Activated naive CD4-positive, alpha-beta T cell (primary cell): ENCODE data around the gene ERICH4.
"Not testable (repeated sequence)": the region's sequence is repeated elsewhere in the genome, so short reads cannot be mapped to it uniquely, and the experiment has no call there.

Experiments
- DNase-seq, 4 experiments: peaks; one replicate each; lab custom pipeline; 2025; lab: John Stamatoyannopoulos, UW

The ERICH4 gene

GRCh38 chr19:41442473-41443355, at the start of gene ERICH4:
Gene ERICH4 (plus strand): TSS chr19:41443156. CDS start chr19:41443170, 14 bp downstream.
- no peak for DNase-seq

GRCh38 chr19:41395355-41395754, 47.6 kb upstream of the ERICH4 start:
- DNase-seq = no peak

DNA sequence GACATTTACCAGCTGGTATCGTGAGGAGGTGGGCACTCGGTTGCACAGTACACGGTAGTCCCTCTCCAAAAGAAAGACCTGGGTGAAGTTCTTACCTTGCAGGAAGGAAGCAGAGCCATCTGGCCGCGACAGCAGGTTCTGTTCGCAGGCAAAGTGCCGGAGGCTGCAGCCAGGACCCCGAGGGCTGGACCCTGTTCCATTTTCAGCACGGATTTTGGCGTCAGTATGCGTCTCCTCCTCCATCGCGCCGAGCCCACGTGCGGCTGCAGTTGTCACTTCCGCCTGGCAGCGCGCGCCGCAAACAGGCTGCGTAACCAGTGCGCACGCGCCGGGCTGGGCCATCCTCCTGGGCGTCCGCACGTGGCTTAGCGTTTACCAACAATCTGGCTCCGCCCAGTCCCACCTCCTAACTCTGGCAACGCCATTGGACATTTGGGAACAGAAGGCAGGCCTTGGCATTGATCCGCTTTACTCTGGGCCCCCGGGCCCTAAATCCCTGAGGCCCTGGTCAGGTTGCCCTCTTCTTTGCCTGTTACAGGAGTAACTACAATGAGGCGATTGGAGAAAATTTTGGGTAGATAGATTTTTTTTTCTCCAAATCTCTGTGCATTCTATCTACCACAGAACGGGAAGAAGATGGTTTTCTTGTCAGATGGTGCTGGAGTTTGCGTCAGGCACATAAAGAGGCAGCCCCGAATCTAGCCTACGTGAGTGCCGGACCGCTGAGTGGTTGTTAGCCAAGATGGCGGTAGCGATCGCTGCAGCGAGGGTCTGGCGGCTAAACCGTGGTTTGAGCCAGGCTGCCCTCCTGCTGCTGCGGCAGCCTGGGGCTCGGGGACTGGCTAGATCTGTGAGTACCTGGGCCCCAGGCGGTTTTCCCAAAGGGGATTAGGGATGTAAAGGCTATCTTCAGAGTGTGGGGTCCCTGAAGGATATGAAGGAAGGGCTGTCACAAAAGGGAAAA, 45.6 kb upstream of the ERICH4 start, which contains the start of the genes BCKDHA and EXOSC5:
BCKDHA (plus strand) TSS at position 733 of the 964 bp plus-strand sequence; CDS start at position 743, 10 bp downstream.
EXOSC5 (minus strand) TSS at position 274 of the 964 bp plus-strand sequence; CDS start at position 243, 31 bp downstream.
- DNase-seq = peak; percentile 91 to 99 (median 96)

DNA sequence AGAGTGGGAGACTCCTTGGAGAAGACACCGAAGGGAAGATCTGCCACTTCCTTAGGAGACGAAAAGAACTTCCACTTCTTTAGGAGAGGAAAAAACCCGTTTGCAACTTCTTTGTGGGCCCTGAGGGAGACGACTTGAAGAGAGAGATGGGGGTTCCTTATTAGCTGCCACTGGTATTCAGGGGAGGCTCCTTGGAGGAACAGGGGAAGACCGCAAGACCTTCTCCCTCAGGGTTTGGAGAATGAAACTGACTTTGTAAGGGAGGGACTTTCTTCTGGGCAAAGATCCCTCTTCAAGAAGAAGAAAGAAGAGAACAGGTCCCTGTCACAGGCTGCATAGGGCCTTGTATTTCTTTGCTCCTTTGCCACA, 44.9 kb upstream of the ERICH4 start:
- DNase-seq = no peak

DNA sequence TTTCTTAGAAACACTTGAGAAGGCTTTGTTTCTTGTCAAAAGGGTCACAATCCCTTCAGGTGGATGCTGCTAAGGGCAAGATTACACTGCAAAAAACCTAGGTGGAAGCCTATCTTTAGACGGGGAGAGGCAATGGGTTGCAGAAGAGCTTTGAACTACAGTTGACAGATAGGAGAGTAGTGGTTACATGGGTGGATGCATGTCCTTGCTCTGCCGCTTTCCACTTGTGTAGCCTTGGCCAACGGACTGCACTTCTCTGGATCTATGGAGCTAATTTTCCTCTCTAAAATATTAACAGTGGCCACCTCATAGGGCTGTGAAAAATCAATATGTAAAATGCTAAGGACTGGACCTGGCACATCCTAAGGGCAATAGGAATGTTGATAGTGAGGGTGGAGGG, 44.4 kb upstream of the ERICH4 start:
- no peak for DNase-seq

DNA sequence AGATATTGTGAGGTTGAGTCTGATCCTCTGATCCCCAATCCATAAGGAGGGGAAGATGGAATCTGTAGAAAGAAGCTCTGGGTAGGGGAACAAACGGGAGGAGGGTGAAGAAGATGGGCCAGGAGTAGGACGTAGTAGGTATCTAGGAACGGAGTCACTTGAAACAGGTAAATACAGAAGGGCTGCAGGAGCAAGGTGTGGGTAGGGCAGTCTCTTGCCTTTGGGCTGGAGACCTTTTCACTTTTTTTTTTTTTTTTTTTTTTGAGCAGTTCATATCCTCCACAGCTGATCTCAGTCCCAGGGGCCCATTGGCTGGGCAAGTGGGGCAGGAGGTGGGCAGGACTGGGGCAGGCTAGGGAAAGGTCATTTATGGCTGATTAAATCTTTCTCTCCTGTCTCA, 43.9 kb upstream of the ERICH4 start:
- no peak for DNase-seq

GRCh38 chr19:41399525-41399924, 43.4 kb upstream of the ERICH4 start:
- no peak for DNase-seq

DNA sequence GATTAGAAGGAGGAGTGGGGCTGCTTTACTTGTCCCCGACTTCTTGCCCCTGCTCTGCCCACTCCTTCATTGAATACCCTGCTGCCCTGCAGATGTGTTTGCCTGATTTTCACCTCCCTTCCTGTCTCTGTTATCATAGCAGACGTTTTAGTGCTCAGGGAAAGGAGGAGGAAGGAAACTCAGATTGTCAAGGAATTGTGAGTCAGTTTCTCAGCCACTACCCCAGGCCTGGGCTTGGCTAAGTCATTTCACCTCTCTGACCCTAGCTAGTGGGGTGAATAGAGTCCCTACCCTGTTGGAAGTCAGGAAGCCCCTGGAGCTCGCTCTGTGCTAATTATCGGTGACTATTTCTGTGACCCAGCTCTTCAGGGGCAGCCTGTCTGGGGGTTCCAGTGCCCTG, 41.5 kb upstream of the ERICH4 start:
- DNase-seq = no peak

DNA sequence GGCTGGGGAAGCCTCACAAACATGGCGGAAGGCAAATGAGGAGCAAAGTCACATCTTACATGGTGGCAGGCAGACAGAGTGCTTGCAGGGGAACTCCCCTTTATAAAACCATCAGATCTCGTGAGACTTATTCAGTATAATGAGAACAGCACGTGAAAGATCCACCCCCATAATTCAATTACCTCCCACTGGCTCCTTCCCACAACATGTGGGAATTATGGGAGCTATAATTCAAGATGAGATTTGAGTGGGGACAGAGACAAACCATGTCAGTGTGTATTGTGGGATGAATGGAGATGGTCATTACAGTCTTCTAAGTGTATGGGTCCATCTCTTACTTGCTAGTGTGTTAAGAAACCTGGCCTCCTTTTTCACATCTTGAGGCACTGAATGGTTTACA, 40.9 kb upstream of the ERICH4 start:
- DNase-seq = no peak

DNA sequence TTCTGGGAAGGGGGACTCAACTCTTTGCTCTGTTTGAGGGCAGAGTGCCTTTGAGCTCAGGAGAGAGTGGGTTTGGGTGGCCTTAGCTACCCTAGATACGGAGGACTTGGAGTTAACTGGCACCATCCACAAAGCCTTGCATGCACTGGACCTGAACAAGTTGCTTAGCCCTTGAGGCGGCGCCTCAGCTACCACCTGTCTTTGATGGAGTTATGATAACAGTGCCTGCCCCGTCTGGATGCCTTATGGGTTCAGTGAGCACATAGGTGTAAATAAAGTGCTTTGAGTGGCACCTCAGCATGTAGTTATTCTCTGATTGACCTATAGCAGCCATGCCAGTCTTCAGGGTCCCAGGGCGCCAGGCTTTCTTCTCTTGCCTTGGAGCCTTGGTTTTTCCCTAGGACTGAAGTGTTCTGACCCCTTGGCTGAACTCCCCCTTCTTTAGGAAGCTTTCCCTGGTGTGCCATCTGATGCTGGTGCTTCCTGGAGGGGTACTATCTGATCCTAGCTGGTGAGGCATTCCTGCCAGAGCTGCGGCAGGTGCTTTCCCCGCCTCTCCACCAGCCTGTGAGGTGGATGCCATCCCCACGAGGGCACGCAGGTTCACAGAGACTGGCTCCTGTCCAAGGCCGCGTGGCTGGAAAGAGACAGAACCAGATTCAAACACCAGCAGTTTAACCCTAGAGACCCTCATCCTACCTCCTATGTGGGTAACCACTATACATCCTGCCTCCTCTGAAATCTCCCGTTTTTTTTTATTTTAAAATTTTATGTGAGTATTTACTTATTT, 39.6 kb upstream of the ERICH4 start:
- no peak for DNase-seq

- no peak for DNase-seq
Observed at GRCh38 chr19:41405776-41406175, 37.2 kb upstream of the ERICH4 start.

DNA sequence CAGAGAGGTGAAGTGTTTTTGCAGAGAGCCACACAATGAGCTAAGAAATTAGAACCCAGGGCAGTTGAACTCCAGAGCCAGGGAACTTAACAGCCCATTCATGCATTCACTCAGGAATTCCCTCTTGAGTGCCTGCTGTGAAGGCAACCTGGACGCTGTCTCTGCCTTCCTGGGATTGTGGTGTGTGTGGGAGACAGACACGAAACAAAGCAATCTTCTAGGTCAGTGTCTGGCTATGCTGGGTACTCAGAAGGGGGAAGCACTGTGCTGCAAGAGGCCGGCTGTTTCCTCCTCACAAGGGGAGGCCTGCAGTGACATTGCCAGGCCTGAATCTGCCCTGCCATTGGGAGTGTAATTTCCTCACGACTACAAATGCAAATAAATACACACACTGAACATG, 35.7 kb upstream of the ERICH4 start:
- no peak for DNase-seq

DNA sequence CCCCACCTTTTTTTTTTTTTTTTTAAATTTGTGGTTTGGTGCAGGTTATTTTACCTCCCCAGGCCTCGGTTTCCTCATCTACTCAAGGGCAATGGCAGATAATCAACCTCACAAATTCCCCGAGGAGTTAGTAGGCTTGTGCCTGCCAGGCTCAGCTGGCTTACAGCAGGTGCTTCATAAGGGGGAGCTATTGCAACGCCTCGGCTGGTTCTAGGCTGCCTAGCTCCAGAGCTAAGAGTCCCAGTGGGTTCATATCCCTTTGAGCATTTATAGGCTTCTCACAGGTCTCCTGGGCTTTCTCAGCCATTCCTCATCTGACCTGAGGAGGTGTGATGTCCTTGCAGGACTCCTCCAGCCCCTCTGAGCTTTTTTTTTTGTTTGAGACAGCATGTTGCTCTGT, 34.7 kb upstream of the ERICH4 start:
- DNase-seq = no peak

- not testable (repeated sequence) for DNase-seq
Observed at GRCh38 chr19:41408846-41409245, 34.1 kb upstream of the ERICH4 start.

DNA sequence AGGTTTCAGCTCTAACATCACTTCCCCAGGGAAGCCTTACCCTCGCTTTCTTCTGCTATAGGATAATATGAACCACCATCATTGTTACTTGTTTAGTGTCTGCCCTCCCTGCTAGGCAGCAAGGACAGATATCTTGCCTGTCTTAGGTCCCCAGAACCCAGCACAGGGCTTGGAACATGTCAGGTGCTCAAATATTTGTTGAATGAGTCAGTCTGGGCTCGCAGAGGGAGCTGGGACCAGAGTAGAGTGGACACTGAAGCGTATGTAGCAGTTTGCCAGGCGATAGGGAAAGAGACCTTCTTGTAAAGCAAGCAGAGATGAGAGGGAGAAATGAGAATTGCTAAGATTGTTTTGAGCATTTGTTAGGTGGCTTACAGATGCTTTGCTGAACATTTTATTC, 33.7 kb upstream of the ERICH4 start:
- DNase-seq = no peak

DNA sequence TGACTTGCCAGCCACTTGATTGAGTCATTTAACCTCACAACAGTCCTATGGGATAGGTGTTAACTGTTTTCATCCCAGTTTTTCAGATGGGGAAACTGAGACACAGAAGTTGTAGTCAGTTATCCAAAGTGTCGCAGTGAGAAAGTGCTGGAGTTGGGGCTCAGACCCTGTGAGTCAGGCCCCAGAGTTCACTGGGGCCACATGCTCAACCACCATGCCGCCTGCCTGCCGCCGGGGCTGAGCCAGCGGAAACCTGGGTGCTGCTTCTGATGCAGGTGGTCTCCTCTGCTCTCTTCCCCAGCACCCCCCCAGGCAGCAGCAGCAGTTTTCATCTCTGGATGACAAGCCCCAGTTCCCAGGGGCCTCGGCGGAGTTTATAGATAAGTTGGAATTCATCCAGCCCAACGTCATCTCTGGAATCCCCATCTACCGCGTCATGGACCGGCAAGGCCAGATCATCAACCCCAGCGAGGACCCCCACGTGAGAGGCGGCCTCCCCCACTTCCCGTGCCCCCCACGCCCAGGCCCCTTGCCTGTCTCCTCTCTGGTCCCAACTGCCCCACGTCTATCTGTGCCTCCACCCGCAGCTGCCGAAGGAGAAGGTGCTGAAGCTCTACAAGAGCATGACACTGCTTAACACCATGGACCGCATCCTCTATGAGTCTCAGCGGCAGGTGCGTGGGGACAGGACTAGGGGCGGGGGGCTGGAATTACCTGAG, 32.5 kb upstream of the ERICH4 start:
- DNase-seq = no peak

GRCh38 chr19:41411100-41411967, 31.6 kb upstream of the ERICH4 start:
- DNase-seq = no peak

DNA sequence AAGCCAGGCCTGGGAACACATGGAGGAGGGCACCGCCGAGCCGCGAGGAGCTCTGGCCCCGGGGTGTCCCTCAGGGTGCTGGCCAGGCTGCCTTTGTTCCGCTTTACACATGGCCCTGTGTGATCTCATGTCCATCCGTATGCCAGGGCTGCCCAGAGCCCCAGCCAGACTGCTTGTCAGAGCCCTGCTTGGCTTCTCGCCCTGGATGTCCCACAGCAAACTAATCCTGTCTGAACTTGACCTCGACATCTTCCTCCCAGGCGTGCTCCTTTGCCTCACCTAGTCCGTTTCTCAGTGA, 31.0 kb upstream of the ERICH4 start:
- no peak for DNase-seq

DNA sequence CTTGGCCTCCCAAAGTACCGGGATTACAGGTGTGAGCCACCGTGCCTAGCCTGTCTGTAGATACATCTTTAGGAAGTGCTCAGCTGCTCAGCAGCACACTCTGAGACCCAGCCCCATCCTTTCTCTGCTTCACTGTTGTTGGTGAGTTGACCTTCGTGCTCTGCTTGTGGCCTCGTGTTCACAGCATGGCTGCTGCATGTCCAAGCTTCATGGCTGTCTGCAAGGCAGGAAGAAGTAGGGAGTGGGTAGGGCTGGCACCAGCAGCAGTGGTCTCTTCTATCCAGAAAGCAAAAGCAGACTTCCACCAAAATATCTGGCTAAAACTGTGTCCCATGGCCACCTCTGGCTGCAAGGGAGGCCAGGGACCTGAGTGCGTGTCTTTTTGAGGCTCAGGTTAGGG, 30.0 kb upstream of the ERICH4 start:
- DNase-seq = no peak

DNA sequence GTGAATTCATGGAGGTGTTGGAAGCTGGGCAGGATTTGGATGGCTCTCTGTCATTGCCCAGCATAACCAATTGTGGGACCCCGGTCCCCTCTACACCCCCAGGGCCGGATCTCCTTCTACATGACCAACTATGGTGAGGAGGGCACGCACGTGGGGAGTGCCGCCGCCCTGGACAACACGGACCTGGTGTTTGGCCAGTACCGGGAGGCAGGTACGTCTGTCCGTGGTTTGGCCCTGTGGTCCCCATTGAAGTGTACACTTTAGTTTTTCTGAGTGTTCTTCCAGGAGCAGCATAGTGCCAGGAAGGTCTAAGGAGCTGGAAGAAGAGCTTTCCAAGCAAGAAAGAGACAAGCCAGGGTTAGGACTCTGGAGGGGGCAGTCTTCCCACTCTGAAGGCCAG, 29.0 kb upstream of the ERICH4 start:
- no peak for DNase-seq
